Stimulated activated CD8-positive, alpha-beta memory T cell treated with anti-CD3 and anti-CD28 coated beads, Interleukin-7, amount 100 ng/mL, for 4 hours (primary cell): ENCODE results near the gene PLET1.
A peak's percentile ranks its signal among the peaks of the same experiment; 100 is the strongest.

Source experiments
- DNase-seq, 2 donors: peaks; one replicate each; pipeline ENCODE4 v3.0.0-alpha.2; 2020; ENCODE audit warnings: low read depth in 2 of 2

PLET1 gene

DNA sequence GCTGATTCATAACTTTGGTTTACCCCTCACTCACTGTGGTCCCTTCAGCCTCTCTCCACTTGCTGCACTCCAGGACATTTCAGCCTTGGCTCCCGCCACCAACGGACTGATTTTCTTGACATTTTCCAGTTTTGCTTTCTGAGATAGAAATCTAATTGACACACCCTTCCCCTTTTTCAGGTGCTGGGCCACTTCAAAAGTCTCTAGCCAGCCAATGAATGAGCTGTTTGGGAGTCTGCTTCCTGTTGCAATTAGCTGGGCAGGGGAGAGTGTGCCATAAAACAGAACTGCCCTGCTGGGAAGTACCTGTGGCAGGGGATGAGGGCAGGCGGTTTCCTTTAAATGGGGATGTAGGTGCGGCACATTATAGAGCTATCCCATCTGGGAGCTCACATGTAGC lies 21.1 kb upstream of the PLET1 start:
- DNase-seq: no peak

- DNase-seq: peak; percentile 45 to 53
Observed at GRCh38 chr11:112280268-112281126, 19.8 kb upstream of the PLET1 start.

DNA sequence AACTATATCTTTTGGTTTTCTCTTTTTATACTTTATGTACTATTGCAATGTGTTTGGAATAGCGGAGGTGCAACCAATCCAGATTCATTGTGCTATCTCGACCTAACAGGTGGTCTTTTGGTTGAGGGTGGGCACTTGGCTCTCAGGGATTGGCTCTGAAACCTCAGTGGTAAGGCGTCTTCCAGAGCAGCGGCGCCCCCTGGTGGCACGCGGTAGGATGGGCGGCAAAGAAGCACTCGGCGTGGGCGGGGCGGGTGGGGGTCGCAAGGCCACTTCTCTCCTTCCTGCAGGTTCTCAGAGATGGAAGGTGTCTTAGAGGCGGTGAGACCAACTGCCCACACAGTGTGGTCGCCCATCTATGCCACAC lies 19.2 kb upstream of the PLET1 start:
- peak; percentile 50 to 64 for DNase-seq

GRCh38 chr11:112278803-112279202 lies 18.1 kb upstream of the PLET1 start:
- DNase-seq: no peak

DNA sequence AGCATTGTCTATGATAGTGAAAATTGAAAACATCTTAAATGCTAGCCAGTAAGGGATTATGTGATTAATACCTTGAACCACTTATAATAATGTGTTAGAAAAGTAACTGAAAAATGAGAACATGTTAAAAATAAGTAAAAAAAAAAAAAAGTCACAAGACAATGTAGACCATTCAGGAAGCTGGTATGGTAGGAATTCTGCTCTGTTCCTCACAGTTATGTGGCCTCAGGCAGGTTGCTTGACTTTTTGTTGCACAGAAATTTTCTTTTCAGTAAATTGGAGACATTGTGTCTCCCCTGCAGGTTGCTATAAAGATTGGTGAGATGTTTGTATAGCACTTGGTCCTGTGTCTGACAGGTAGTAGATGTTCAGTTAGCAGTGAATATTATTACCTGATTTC lies 17.3 kb upstream of the PLET1 start:
- no peak for DNase-seq

DNA sequence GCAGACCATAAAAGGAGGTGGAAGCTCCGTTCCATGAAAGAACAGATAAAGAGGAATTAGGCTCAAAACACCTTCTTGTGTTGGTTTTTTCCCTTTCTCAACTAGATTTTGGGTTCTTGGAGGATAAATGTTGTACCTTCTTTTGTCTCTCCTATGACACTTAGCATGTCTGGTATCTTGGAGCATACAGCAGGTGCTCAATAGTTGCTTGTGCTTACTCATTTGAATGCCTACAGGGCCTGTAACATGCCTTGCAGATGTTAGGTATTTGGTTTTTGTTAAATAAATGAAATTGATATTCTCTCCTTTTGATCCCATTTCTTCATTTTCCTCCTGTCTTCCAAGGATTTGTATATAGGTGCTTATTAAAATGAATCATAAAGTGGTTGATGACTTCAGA lies 16.4 kb upstream of the PLET1 start:
- DNase-seq: no peak

DNA sequence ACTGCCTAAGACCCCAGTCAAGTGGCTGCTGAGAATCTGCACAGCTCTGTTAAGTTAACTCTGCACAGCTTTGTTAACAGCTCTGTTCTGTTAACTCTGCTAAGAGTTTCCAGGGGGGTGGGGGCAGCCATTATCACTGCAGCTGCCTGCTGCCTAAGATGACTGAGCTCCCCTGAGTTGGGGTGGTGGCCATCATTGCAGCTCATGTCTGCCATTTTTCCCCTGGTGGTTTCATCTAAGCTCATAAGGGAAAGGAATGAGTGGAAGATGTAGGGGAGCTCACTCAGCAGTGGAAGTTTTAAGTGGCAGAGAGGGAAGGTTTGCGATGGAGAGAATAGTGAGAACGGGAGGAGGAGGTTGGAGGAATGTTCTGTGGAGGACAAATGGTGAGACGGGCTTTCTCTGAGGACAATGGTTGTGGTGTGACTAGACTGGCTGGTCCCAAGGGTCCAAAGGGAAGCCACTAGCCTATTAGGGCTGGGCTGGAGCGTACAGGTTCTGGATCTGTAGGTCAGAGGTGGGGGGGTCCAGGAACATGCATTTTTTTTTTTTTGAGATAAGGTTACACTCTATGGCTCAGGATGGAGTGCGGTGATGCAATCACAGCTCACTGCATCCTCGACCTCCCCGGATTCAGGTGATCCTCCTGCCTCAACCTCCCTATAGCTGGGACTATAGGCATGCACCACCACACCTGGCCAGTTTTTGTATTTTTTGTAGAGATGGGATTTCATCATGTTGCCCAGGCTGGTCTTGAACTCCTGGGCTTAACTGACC lies 13.5 kb upstream of the PLET1 start:
- DNase-seq: no peak

- no peak for DNase-seq
Observed at GRCh38 chr11:112273066-112273465, 12.4 kb upstream of the PLET1 start.

DNA sequence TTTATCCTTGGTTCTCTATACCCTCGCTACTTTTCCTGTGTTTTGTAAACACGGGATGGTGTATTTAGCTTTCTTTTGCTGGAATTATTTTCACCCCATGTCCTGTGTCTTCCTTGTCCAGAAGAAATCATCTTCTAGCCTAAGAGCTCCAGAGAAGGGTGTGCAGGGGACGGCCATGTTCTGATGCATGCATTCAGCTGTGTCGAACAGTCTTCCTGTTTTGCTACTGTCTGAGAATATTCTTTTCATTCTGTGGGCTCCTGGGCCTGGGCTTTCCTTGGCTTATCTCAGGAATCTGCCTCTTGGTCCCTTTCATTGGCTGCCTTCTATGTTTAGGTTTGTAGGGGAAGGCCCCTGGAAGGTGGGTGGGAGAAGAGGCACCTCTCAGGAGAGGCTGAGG lies 10.6 kb upstream of the PLET1 start:
- DNase-seq: no peak

DNA sequence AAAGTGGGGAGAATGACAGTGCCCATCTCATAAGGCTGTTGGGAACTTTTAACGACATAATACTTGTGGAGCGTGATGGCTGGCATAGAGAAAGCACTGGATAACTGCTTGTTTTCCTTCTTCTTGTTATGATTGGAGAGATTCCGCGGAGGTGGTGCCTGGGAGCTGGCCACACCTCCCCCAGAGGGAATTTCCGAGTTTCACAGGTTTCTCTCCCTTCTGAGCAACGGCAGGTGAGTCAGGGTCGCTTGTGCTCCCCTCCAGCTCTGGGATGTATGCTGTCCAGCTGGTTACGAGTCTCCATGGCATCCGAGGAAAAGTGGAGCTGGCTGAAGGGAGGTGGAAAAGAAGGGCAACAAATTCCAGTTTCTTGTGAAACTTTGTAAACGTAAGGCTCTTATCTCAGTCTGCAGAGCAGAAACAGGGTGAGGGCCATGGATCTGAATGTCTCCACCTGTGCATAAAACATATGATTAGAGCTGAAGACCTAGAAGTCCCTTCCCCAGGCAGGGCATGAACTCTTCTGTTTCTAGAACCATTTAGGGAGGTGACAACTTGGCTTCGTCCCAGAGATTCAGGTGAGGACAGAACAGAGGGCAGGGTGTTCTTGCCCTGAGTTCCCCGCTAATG lies 10.0 kb upstream of the PLET1 start:
- DNase-seq: no peak

- no peak for DNase-seq
Observed at GRCh38 chr11:112269139-112269538, 8.5 kb upstream of the PLET1 start.

DNA sequence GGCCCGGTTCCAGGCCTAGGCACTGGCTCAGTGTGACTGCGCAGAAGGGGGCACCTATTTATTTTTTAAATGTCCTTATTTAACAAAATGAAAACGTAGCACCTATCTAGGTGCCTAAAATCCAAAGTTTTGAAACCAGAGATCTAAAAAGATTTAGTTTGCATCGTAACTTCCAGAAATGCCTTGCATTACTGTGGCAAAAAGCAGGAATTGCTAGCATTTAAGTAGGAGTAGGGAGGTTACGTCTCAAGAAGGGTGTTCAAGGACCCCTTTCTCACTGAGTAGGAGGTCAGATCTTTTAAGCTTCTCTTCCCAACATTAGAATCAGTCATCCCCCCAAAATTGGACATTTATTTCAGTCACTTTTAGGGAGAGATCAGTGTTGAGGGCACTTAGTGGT lies 7.7 kb upstream of the PLET1 start:
- DNase-seq: no peak

- no peak for DNase-seq
Observed at GRCh38 chr11:112267188-112267591, 6.5 kb upstream of the PLET1 start.

- no peak for DNase-seq
Observed at GRCh38 chr11:112266410-112266778, 5.7 kb upstream of the PLET1 start.

DNA sequence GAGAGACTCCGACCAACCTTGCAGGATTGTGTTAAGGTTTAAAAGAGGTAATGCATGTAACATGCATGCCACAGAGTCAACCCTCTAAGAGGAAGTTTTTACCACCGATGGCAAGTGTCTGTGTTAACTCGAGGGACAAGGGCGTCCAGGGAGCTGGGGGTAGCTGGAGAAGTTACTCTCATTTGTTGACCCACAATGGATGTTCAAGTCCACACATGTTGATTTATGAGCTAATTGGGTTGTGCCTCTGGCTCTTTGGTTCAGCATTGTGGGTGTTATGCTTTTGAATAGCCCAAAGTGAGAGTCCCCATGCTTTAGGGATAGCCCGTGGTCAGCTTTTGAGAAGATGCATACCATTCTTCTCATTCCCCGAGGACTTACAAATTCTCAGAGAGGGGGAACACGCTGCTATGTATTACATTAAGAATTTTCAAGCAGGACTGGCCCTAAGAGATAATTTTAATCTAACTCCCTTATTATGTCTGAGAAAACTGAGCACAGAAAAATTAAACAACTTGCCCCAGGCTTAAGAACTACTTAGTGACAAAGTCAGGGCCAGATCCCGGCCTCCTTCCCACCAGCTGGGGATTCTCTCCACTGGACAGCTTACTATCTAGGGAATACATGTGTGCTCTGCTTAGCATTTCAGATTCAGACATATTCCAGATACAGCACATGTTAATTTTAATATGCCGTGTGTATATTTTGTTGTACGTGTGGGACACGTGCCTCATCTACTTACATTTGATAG lies 5.2 kb upstream of the PLET1 start:
- DNase-seq: no peak

- DNase-seq: no peak
Observed at GRCh38 chr11:112255067-112255720, 5.5 kb downstream of the PLET1 start.

DNA sequence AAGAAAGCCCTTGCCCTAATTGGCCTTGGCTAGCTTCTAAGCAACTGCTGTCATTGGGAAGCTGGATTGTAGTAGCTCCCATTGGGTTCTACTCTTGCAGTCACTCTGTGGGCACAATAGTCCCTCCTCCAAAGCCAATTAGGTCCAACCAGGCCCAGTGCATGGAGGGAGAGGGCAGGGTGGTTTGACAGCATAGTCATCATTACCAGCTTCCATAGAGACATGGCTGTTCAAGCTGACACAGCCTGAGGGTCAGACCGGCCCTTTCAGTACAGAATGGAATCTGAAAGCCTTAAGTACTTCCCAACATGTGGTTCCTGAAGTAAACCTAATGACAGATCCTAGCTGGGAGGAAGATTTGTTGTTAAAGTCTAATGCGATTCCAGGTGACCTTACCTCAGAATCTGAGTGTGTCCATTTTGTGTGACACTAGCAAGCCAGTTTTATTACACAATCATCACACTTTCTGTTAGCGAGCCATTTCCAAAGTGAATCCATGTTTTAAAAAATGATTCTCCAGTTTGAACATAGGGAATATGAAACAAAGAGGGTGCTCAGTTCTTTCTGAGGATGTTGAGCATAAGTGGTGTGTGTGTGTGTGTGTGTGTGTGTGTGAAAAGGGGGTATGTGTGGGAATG lies 6.9 kb downstream of the PLET1 start:
- no peak for DNase-seq

DNA sequence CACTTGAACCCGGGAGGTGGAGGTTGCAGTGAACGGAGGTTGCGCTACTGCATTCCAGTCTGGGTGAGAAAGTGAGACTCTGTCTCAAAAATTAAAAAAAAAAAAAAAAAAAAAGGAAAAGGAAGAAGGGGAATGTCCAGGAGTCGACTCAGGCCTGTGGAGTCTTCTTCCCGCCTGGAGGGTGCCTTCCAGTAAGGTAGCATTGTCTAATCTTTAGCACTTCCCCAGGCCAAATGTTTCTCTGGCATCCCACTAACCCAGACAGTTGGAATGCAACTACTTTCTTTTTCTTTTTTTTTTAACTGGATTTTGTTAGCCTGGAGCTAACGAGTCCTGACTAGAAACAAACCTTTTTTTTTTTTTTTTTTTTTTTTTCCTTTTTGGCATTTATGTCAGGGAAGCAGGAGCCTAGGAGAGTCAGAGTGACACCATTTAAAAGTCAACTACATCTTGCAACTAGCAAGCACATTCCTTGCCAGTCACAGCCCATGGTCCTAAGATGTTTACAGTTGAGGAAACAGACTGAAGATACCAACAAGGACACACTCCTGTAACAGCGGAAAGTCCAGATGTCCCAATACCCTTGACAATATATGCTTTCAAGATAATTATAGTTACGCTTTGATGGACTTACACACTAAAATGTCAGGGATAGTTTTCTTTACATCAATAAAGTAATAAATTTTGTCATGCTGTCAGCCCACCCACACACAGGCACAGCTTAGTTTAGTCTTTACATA lies 10.6 kb downstream of the PLET1 start:
- DNase-seq: no peak

GRCh38 chr11:112248201-112248600 lies 12.5 kb downstream of the PLET1 start:
- no peak for DNase-seq

DNA sequence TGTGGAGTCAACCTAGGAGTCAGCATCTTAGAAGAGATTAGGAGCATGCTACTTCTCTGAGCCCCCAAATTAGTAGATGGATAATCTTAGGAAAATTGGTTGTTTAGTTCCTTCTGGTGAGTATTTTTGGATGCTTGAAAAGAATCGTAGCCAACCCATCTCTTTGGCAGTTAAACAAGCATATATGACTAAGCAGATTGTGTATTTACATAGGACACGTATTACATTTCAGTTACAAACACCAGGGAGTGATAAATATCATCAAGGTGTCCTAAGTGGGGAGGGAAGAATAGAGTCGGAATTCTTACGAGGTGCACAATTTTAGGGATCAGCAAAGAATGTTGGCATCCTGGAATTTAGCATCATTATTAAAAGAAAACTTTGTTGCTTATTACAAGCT lies 13.5 kb downstream of the PLET1 start:
- no peak for DNase-seq
